GM12872 (cell line): ENCODE data around the gene PIP4K2C.

ENCODE experiments used
- TF ChIP-seq, protein P1 (sequence below): IDR thresholded peaks from 3 replicates; pipeline ENCODE4 v1.5.1; 2011; ENCODE audit warnings: low read depth, mild to moderate bottlenecking, low read length, moderate library complexity; ENCODE audit not compliant: insufficient read depth

The PIP4K2C gene

DNA sequence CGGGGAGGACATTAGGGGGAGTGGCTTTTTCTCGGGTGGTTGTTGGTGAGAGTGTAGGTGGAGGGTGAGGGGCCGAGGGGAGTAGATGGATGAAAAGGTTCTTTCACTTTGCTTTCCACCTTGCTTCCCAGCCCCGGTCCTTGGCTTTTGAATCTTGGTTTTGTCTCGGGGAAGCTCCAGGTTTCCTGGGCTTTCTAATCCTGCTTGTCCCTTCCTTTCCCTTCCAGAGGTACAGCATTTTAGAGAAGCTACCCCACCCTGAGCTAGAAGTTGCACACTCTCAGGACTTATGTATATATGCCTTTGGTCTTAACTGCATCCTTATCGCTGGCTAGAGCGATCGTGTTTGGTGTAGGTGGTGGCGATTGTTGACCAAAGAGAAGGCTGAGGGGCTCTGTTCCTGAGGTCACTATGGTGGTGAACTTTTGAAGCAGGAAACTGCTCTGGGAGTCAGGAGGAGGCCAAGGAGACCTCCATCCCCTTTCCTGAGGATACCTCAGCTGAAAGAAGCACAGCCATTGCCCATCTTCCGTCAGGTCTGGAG lies 862 bp downstream of the PIP4K2C start:
- TF ChIP-seq, protein P1, sequence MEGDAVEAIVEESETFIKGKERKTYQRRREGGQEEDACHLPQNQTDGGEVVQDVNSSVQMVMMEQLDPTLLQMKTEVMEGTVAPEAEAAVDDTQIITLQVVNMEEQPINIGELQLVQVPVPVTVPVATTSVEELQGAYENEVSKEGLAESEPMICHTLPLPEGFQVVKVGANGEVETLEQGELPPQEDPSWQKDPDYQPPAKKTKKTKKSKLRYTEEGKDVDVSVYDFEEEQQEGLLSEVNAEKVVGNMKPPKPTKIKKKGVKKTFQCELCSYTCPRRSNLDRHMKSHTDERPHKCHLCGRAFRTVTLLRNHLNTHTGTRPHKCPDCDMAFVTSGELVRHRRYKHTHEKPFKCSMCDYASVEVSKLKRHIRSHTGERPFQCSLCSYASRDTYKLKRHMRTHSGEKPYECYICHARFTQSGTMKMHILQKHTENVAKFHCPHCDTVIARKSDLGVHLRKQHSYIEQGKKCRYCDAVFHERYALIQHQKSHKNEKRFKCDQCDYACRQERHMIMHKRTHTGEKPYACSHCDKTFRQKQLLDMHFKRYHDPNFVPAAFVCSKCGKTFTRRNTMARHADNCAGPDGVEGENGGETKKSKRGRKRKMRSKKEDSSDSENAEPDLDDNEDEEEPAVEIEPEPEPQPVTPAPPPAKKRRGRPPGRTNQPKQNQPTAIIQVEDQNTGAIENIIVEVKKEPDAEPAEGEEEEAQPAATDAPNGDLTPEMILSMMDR = no peak

DNA sequence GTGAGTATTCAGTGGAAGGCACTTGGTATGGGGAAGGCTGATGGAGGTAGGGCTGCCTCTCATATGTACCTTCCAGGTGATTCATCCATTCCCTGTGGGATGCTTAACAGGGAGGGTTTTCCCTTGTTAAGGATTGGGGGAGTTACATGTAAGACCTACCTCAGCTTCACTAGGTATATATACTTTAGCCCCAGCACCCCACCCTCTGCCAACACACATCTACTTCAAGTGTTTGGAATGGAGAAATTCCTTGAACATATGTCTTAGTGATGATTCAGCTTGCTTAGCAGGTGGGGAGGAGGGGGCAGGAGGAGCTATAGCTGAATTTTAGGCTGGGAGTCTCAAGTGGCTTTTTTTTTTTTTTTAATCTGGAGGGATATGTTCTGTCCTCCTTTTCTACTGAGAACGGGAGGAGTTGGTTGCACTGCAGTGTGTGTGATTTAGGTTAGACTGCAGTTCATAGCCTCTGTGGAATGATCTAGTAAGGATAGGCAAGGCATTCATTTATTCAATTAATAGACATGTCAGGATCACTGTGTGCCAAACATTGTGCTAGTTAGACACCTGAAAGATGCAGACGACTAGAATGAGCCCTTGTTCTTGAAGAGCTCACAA lies 1.7 kb downstream of the PIP4K2C start:
- TF ChIP-seq, protein P1 = no peak

DNA sequence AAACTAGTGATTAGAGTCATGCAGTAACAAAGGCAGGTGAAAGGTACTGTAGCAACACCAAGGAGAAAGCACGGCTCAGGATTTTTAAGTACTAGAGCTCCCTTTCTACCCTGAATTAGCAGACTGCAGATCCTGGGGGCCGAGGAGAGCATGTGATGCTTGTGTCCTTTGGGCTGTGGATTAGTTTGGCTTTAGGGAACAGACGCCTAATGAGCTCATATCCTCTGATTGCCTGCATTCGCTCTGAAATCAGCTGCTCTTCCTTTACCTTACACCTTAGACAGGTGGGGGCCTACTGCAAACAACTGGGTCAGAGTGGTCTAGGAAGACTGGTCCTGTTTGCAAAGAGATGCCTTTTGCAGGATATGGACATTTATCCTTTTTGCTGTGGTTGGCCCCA lies 2.2 kb downstream of the PIP4K2C start:
- TF ChIP-seq, protein P1 = no peak

DNA sequence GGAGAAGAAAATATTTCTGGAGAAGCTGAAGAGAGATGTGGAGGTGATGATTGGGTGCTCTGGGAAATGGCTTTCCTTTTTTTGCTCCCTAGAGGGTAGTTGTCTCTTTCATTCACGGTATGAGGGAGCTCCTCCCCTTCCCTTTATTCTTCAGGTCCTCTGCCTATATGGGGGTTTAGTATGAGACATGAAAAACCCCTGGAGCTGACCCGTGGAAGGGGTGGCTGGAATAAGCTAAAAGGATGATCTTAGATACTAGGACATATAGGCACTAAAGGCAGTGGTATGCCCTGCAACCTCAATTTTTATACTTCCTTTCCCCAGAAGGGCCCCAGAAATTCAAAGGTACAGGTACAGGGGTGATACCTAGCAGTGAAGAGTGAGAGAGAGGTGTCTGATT lies 9.4 kb downstream of the PIP4K2C start:
- TF ChIP-seq, protein P1 = no peak

DNA sequence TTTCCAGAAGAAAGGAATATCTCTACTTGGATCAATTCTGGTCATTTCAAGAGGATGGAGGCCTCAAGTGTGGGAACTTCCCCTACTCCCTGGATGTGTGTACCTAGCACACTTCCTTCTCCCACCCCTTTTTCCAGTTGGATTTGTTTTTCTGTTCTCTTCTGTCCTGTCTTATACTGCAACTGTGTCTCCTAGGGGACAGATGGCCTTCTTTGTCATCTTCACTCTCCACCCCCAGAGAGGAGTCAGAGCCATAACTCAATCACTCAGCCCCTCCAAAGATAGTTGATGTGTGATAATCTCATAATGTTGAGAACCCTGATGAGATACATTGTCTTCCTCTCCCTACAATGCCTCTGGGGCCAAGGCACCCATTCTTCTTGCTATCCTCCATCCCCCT lies 11.6 kb downstream of the PIP4K2C start:
- TF ChIP-seq, protein P1 = no peak

DNA sequence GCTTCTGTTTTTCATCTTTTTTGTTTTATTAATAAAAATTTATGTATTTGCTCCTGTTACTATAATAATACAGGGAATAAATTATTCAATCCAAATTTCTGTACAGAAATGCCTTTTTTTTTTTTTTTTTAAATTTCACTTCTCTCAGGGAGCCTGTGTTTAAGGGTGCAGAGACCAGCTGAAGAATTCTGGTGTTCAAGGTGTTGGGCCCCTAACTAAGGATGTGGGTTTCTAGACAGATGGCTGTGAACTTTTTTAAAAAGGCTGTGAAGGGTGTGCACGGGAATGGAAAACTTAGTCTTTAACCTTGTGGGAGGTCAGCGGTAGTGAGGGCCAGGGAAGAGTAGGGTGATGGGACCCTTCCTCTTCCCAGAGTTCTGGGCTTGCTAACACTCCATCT lies 12.3 kb downstream of the PIP4K2C start:
- TF ChIP-seq, protein P1 = no peak

DNA sequence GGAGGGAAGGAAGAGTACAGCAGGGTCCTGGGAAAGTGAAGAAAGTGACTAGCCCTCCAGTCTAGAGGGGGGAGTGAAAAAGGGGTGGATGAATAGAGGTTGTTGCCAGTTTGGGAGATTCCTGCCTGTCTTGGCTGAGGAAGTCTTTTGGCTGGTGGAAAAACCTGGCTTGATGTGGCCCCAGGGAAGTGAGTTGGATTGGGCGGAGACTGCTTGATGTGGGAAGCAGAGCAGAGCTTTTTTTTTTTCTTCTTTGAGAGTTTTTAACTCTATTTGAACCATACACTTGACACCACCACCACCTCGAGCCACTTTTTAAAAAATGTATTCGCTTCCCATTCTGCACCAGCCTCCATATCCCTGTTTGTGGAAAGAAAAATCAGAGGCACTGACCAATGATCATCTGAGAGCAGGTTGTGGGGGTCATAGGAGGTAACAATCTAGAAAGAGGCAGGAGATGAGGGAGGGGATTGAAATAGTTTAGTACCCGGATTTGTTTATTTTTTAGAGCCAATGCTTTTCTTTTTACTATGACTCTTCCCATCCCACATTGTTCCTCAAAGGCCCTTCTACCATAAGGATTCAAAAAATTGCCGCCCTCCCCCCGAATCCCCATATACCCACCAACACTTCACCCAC lies 12.9 kb downstream of the PIP4K2C start:
- TF ChIP-seq, protein P1 = no peak
